Measurements from ENCODE around the gene KMT2B. TPM values are rescaled to one million over a fixed set of nuclear protein-coding genes. Genes with fewer than 3 reads are reported as not detected.
A peak's percentile ranks its signal among the peaks of the same experiment; 100 is the strongest.

The KMT2B gene
- total and polyA plus RNA-seq, 2 donors from 2014 or later = 14.8 to 40.8 TPM

GRCh38 chr19:35740423-35741202, 22.8 kb downstream of the KMT2B start:
- intact Hi-C loops (cut with DNase I) = no loop called here
- peak; percentile 5 for TF ChIP-seq CTCF (IDR thresholded peaks at IDR 0.05; ENCODE audit: borderline replicate concordance, extremely low read depth, insufficient read depth)
- DNase-seq = peak; percentile 99 to 100 (median 99)
- FAIRE-seq = peak; percentile 93
- peak overlapping the region; percentile 87 to 88 for H3K27ac ChIP-seq (ENCODE audit: low read depth in 2 of 2, low read length in 2 of 2)
- H3K4me1 ChIP-seq (ENCODE audit: control insufficient read depth in 2 of 3, insufficient read depth in 2 of 3, low read depth in 1 of 3, low read length in 3 of 3) = peaks cover 0 to 12% (median 0%) of the 10 kb centered on the region in 3 donors
- H3K9ac ChIP-seq (ENCODE audit: low read length in 3 of 3) = peak overlapping the region; percentile 50 to 69 (median 65)
- H3K4me3 ChIP-seq (ENCODE audit: low read length in 3 of 3) = peak overlapping the region; percentile 67 to 75 (median 68)
- H3K9me3 ChIP-seq (ENCODE audit: control insufficient read depth in 2 of 3, insufficient read depth in 1 of 3, low read length in 3 of 3) = no peaks in the 10 kb centered on the region
- no peaks in the 10 kb centered on the region for H3K27me3 ChIP-seq (ENCODE audit: control insufficient read depth, insufficient read depth, low read length)
- H3K36me3 ChIP-seq (ENCODE audit: control insufficient read depth in 2 of 3, insufficient read depth in 3 of 3, low read length in 3 of 3) = peaks cover 2 to 10% (median 8%) of the 10 kb centered on the region in 3 donors

GRCh38 chr19:35741203-35741515, 23.4 kb downstream of the KMT2B start:
- Histone ChIP-seq H3K4me1 (ENCODE audit: control insufficient read depth in 2 of 3, insufficient read depth in 2 of 3, low read depth in 1 of 3, low read length in 3 of 3) (peaks cover 0 to 15% (median under 1%) of the 10 kb centered on the region in 3 donors), H3K9me3 (ENCODE audit: control insufficient read depth in 2 of 3, insufficient read depth in 1 of 3, low read length in 3 of 3) (no peaks in the 10 kb centered on the region), H3K27ac (ENCODE audit: low read depth in 2 of 2, low read length in 2 of 2) (peak overlapping the region; percentile 71 to 87), H3K4me3 (ENCODE audit: low read length in 3 of 3) (peak overlapping the region in 2 of 3 donors; percentile 68 to 75), H3K27me3 (ENCODE audit: control insufficient read depth, insufficient read depth, low read length) (no peaks in the 10 kb centered on the region), H3K9ac (ENCODE audit: low read length in 3 of 3) (peak overlapping the region in 2 of 3 donors; percentile 45 to 65), H3K36me3 (ENCODE audit: control insufficient read depth in 2 of 3, insufficient read depth in 3 of 3, low read length in 3 of 3) (peaks cover 2 to 10% (median 8%) of the 10 kb centered on the region in 3 donors)
- TF ChIP-seq CTCF (IDR thresholded peaks at IDR 0.05; ENCODE audit: borderline replicate concordance, extremely low read depth, insufficient read depth) = no peak
- DNase-seq (no peak), FAIRE-seq (no peak)
- intact Hi-C loops (cut with DNase I) = no loop called here

DNA sequence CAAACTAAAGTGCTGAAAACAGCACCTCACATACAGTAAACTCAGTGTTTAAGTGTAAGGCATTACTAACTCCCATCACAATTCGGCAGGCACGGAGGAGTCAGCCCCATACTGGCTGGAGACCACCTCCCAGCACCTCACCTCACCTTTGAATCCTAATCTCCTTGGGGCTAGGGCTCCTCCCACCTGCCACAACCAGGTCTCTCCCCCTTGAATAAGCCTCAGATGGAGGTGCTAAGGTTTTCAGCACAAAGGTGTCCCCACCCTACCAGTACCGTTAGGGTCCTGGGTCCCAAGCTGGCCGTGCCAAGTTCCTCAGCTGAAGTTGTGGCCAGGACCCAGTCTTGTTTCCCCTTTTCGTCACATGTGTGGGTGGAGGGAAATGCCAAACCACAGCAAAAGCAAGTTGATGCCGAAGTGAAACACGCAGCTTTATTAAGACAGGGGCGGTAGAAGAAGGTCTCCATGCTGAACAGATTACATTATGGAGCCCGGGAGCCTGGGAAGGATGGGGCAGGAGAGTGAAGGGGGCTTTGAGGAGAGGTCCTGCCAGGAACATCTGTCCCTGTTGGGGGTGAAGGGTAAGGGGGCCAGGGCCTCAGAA, 24.4 kb downstream of the KMT2B start, which contains the start of gene IGFLR1:
Gene IGFLR1, minus strand, starts transcription at position 332 of the 604 bp plus-strand sequence. CDS start 1,272 bp downstream, outside the sequence.
- FAIRE-seq = no peak
- no peaks in the 10 kb centered on the region for H3K9me3 ChIP-seq (ENCODE audit: control insufficient read depth in 2 of 3, insufficient read depth in 1 of 3, low read length in 3 of 3)
- H3K36me3 ChIP-seq (ENCODE audit: control insufficient read depth in 2 of 3, insufficient read depth in 3 of 3, low read length in 3 of 3) = peaks cover 2 to 10% (median 8%) of the 10 kb centered on the region in 3 donors
- H3K4me3 ChIP-seq (ENCODE audit: low read length in 3 of 3) = no peak within 1 kb of the TSS
- no peaks in the 10 kb centered on the region for H3K27me3 ChIP-seq (ENCODE audit: control insufficient read depth, insufficient read depth, low read length)
- intact Hi-C loops (cut with DNase I) = no loop called here
- H3K4me1 ChIP-seq (ENCODE audit: control insufficient read depth in 2 of 3, insufficient read depth in 2 of 3, low read depth in 1 of 3, low read length in 3 of 3) = peaks cover 0 to 18% (median 4%) of the 10 kb centered on the region in 3 donors
- TF ChIP-seq CTCF (IDR thresholded peaks at IDR 0.05; ENCODE audit: borderline replicate concordance, extremely low read depth, insufficient read depth) = no peak
- no peak within 1 kb of the TSS for H3K9ac ChIP-seq (ENCODE audit: low read length in 3 of 3)
- peak in 1 of 5 donors; percentile 48 for DNase-seq
- H3K27ac ChIP-seq (ENCODE audit: low read depth in 2 of 2, low read length in 2 of 2) = peak within 1 kb of the TSS in 1 of 2 donors; percentile 33
